Neural cell (in vitro differentiated cells): Measurements from ENCODE around the gene DNMBP. TPM values are rescaled to one million over a fixed set of nuclear protein-coding genes. Genes with fewer than 3 reads are reported as not detected.

ENCODE experiments used
- H2AFZ ChIP-seq: fragments of 200-600, 300-800 bp; sonication (generic), shearing (Covaris generic); 2 replicates; pipeline ENCODE4 v1.6.0; 2014; ENCODE audit warnings: low read depth, mild to moderate bottlenecking, antibody characterized with exemption, low read length, moderate library complexity
- H3F3A ChIP-seq: fragments of 200-600 bp; shearing (Covaris generic); 2 replicates; pipeline ENCODE4 v1.6.1; 2016; ENCODE audit warnings: mild to moderate bottlenecking, moderate library complexity, mixed read lengths, antibody characterized with exemption, low read length; ENCODE audit not compliant: insufficient read depth, poor library complexity, severe bottlenecking
- H3K27ac ChIP-seq: fragments of 200-600, 300-800 bp; sonication (generic), shearing (Covaris generic); 2 replicates; pipeline ENCODE4 v1.5.1; 2014; ENCODE audit warnings: mild to moderate bottlenecking, low read length, moderate library complexity
- H3K27me3 ChIP-seq: fragments of 300-800, 200-600 bp; sonication (generic), shearing (Covaris generic); 2 replicates; pipeline ENCODE4 v1.6.0; 2014; ENCODE audit warnings: mild to moderate bottlenecking, low read depth, low read length, moderate library complexity; ENCODE audit not compliant: insufficient read depth
- H3K36me3 ChIP-seq: fragments of 300-800, 200-600 bp; sonication (generic), shearing (Covaris generic); 2 replicates; pipeline ENCODE4 v1.5.1; 2014; ENCODE audit warnings: mild to moderate bottlenecking, antibody characterized with exemption, low read length, moderate library complexity; ENCODE audit not compliant: insufficient read depth
- H3K4me2 ChIP-seq: fragments of 300-800, 200-600 bp; sonication (generic), shearing (Covaris generic); 2 replicates; pipeline ENCODE4 v1.6.0; 2014; ENCODE audit warnings: mild to moderate bottlenecking, low read length
- H3K4me3 ChIP-seq: fragments of 300-800, 200-600 bp; sonication (generic), shearing (Covaris generic); 2 replicates; pipeline ENCODE4 v1.5.1; 2014; ENCODE audit warnings: mild to moderate bottlenecking, low read length, moderate library complexity
- H3K79me2 ChIP-seq: fragments of 200-600 bp; shearing (Covaris generic); replicated peaks from 2 replicates; pipeline ENCODE4 v1.6.0; 2014; ENCODE audit warnings: mild to moderate bottlenecking, low read length, moderate library complexity; ENCODE audit not compliant: insufficient read depth
- H3K9ac ChIP-seq: fragments of 300-800, 200-600 bp; sonication (generic), shearing (Covaris generic); 2 replicates; pipeline ENCODE4 v1.6.1; 2016; ENCODE audit warnings: mild to moderate bottlenecking, low read length, mixed read lengths
- H3K9me2 ChIP-seq: fragments of 200-600 bp; shearing (Covaris generic); 2 replicates; pipeline ENCODE4 v1.6.1; 2016; ENCODE audit warnings: mild to moderate bottlenecking, low read length, mixed read lengths; ENCODE audit not compliant: insufficient read depth
- H3K9me3 ChIP-seq: fragments of 200-600, 300-800 bp; sonication (generic), shearing (Covaris generic); 2 replicates; pipeline ENCODE4 v1.6.1; 2016; ENCODE audit warnings: mild to moderate bottlenecking, mixed run types, low read length, moderate library complexity, mixed read lengths
- H4K20me1 ChIP-seq: fragments of 200-600 bp; shearing (Covaris generic); 2 replicates; pipeline ENCODE4 v1.6.1; 2016; ENCODE audit warnings: mild to moderate bottlenecking, mixed run types; ENCODE audit not compliant: insufficient read depth
- EP300 ChIP-seq: fragments of 450-650 bp; conservative IDR thresholded peaks from 2 replicates; pipeline ENCODE4 v1.6.1; 2014; ENCODE audit warnings: antibody characterized with exemption, mild to moderate bottlenecking, moderate library complexity; ENCODE audit not compliant: poor library complexity, severe bottlenecking
- EZH2 ChIP-seq: fragments of 200-600, 300-800 bp; shearing (Covaris generic), sonication (generic); IDR thresholded peaks from 2 replicates; pipeline ENCODE4 v1.6.1; 2014; ENCODE audit warnings: antibody characterized with exemption, low read length, borderline replicate concordance, mild to moderate bottlenecking; ENCODE audit not compliant: insufficient read depth, poor library complexity, severe bottlenecking
- MXI1 ChIP-seq: fragments of 450-650 bp; conservative IDR thresholded peaks from 2 replicates; pipeline ENCODE4 v1.6.1; 2014; ENCODE audit warnings: antibody characterized with exemption, mild to moderate bottlenecking; ENCODE audit not compliant: poor library complexity, severe bottlenecking
- POLR2AphosphoS5 ChIP-seq: IDR thresholded peaks from 2 replicates; pipeline ENCODE4 v1.6.1; 2012
- RAD21 ChIP-seq: fragments of 450-650 bp; conservative IDR thresholded peaks from 2 replicates; pipeline ENCODE4 v1.6.1; 2014; ENCODE audit warnings: antibody characterized with exemption, mild to moderate bottlenecking, moderate library complexity
- SMC3 ChIP-seq: fragments of 450-650 bp; conservative IDR thresholded peaks from 2 replicates; pipeline ENCODE4 v1.6.1; 2014; ENCODE audit warnings: antibody characterized with exemption, mild to moderate bottlenecking, moderate library complexity; ENCODE audit not compliant: poor library complexity
- TAF1 ChIP-seq: IDR thresholded peaks from 2 replicates; pipeline ENCODE4 v1.6.1; 2012; ENCODE audit warnings: low read depth
- polyA plus RNA-seq: library from polyadenylated mRNA; depleted of rRNA; stranded (reverse); fragments of >200 nt; gene quantifications from 2 replicates; pipeline ENCODE4 v1.2.3, GENCODE V29; 2014
- TF ChIP-seq, protein P1 (sequence below): fragments of 450-650 bp; IDR thresholded peaks from 2 replicates; pipeline ENCODE4 v1.5.1; 2014; ENCODE audit warnings: antibody characterized with exemption, mild to moderate bottlenecking, moderate library complexity; ENCODE audit not compliant: poor library complexity, severe bottlenecking
- TF ChIP-seq, protein P2 (sequence below): IDR thresholded peaks from 2 replicates; pipeline ENCODE4 v1.6.1; 2012; ENCODE audit warnings: borderline replicate concordance

The DNMBP gene
- polyA plus RNA-seq, 1 donor from 2014 or later: 2.3 TPM

DNA sequence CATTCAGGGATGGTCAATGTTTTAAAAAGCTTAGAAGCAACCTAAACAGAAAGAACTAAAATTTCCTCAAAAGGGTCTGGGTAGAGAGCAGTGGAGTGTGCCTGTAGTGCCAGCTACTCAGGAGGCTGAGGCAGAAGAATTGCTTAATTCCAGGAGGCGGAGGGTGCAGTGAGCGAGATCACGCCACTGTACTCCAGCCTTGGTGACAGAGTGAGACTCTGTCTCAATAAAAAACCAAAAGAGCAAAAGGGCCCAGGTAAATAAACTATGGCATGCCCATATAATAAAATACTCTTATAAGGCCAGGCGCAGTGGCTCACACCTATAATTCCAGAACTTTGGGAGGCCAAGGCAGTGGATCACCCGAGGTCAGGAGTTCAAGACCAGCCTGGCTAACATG is 93.0 kb downstream of the DNMBP start:
- H3K9me3 ChIP-seq: no peaks in the 10 kb centered on the region
- no peak overlapping the region for H3K9ac ChIP-seq
- peaks cover 22% of the 10 kb centered on the region for H3K79me2 ChIP-seq
- no peaks in the 10 kb centered on the region for H3K27me3 ChIP-seq
- H2AFZ ChIP-seq: no peak overlapping the region
- no peaks in the 10 kb centered on the region for H3F3A ChIP-seq
- H4K20me1 ChIP-seq: no peaks in the 10 kb centered on the region
- H3K9me2 ChIP-seq: no peaks in the 10 kb centered on the region
- no peaks in the 10 kb centered on the region for H3K36me3 ChIP-seq
- H3K4me3 ChIP-seq: no peak overlapping the region
- no peak for TF ChIP-seq POLR2AphosphoS5
- TF ChIP-seq SMC3: no peak
- TF ChIP-seq EP300: no peak
- TF ChIP-seq, protein P1, sequence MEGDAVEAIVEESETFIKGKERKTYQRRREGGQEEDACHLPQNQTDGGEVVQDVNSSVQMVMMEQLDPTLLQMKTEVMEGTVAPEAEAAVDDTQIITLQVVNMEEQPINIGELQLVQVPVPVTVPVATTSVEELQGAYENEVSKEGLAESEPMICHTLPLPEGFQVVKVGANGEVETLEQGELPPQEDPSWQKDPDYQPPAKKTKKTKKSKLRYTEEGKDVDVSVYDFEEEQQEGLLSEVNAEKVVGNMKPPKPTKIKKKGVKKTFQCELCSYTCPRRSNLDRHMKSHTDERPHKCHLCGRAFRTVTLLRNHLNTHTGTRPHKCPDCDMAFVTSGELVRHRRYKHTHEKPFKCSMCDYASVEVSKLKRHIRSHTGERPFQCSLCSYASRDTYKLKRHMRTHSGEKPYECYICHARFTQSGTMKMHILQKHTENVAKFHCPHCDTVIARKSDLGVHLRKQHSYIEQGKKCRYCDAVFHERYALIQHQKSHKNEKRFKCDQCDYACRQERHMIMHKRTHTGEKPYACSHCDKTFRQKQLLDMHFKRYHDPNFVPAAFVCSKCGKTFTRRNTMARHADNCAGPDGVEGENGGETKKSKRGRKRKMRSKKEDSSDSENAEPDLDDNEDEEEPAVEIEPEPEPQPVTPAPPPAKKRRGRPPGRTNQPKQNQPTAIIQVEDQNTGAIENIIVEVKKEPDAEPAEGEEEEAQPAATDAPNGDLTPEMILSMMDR: no peak
- no peak for TF ChIP-seq RAD21
- no peak for TF ChIP-seq MXI1
- no peak for TF ChIP-seq EZH2
- TF ChIP-seq, protein P2, sequence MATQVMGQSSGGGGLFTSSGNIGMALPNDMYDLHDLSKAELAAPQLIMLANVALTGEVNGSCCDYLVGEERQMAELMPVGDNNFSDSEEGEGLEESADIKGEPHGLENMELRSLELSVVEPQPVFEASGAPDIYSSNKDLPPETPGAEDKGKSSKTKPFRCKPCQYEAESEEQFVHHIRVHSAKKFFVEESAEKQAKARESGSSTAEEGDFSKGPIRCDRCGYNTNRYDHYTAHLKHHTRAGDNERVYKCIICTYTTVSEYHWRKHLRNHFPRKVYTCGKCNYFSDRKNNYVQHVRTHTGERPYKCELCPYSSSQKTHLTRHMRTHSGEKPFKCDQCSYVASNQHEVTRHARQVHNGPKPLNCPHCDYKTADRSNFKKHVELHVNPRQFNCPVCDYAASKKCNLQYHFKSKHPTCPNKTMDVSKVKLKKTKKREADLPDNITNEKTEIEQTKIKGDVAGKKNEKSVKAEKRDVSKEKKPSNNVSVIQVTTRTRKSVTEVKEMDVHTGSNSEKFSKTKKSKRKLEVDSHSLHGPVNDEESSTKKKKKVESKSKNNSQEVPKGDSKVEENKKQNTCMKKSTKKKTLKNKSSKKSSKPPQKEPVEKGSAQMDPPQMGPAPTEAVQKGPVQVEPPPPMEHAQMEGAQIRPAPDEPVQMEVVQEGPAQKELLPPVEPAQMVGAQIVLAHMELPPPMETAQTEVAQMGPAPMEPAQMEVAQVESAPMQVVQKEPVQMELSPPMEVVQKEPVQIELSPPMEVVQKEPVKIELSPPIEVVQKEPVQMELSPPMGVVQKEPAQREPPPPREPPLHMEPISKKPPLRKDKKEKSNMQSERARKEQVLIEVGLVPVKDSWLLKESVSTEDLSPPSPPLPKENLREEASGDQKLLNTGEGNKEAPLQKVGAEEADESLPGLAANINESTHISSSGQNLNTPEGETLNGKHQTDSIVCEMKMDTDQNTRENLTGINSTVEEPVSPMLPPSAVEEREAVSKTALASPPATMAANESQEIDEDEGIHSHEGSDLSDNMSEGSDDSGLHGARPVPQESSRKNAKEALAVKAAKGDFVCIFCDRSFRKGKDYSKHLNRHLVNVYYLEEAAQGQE: no peak
- no peak for TF ChIP-seq TAF1
- H3K4me2 ChIP-seq: no peak overlapping the region
- no peak overlapping the region for H3K27ac ChIP-seq

DNA sequence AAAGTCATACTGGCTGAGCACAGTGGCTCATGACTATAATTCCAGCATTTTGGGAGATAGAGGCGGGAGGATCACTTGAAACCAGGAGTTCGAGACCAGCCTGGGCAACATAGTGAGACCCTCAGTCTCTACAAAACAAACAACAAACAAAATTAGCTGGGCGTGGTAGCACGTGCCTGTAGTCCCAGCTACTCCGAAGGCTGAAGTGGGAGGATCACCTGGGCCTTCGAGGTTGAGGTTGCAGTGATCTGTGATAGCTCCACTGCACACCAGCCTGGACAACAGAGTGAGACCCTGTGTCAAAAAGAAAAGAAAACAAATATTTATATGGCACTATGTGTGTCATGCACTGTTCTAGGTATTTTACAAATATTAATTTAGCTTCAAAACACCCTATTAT is 94.3 kb downstream of the DNMBP start:
- H3F3A ChIP-seq: no peaks in the 10 kb centered on the region

More for the DNA sequence above, 94.3 kb downstream of the DNMBP start:
- Histone ChIP-seq H3K79me2 (peaks cover 26% of the 10 kb centered on the region), H3K27me3 (no peaks in the 10 kb centered on the region), H3K9me3 (no peaks in the 10 kb centered on the region), H2AFZ (no peak overlapping the region), H3K36me3 (no peaks in the 10 kb centered on the region), H3K27ac (no peak overlapping the region), H3K4me3 (no peak overlapping the region), H3K9ac (no peak overlapping the region), H4K20me1 (no peaks in the 10 kb centered on the region), H3K9me2 (no peaks in the 10 kb centered on the region), H3K4me2 (no peak overlapping the region)
- no peak for TF ChIP-seq RAD21
- no peak for TF ChIP-seq TAF1
- TF ChIP-seq MXI1: no peak
- no peak for TF ChIP-seq EP300
- no peak for TF ChIP-seq EZH2
- no peak for TF ChIP-seq SMC3
- no peak for TF ChIP-seq POLR2AphosphoS5
- TF ChIP-seq, protein P2: no peak
- TF ChIP-seq, protein P1: no peak
